GM12878 (cell line): ENCODE measurements around the gene ACVR1C. TPM values are rescaled to one million over a fixed set of nuclear protein-coding genes. Genes with fewer than 3 reads are reported as not detected.
A peak's percentile ranks its signal among the peaks of the same experiment; 100 is the strongest.

ENCODE experiments used
- ATF2 ChIP-seq: IDR thresholded peaks from 2 replicates; pipeline ENCODE4 v1.6.1; 2012; ENCODE audit warnings: low read length, inconsistent platforms
- BCLAF1 ChIP-seq: fragments of 450-650 bp; IDR thresholded peaks from 2 replicates; pipeline ENCODE4 v1.6.1; 2017; ENCODE audit warnings: antibody characterized with exemption, mild to moderate bottlenecking, moderate library complexity
- IRF3 ChIP-seq: fragments of 450-650 bp; IDR thresholded peaks from 2 replicates; pipeline ENCODE4 v1.6.1; 2014; ENCODE audit warnings: mild to moderate bottlenecking
- MYB ChIP-seq: fragments of 150-350 bp; IDR thresholded peaks from 2 replicates; pipeline ENCODE4 v1.6.1; 2014; ENCODE audit warnings: mild to moderate bottlenecking, low read depth, low read length, borderline replicate concordance
- NFXL1 ChIP-seq: fragments of 450-650 bp; IDR thresholded peaks from 2 replicates; pipeline ENCODE4 v1.6.1; 2017; ENCODE audit warnings: antibody characterized with exemption, mild to moderate bottlenecking, borderline replicate concordance
- RFX5 ChIP-seq: IDR thresholded peaks from 2 replicates; pipeline ENCODE4 v1.6.1; 2011; ENCODE audit warnings: low read depth, low read length, improper control_type of control experiment
- SIN3A ChIP-seq: IDR thresholded peaks from 2 replicates; pipeline ENCODE4 v1.6.1; 2012; ENCODE audit warnings: low read depth, low read length, improper control_type of control experiment
- SRF ChIP-seq, 2 experiments: IDR thresholded peaks; 2 replicates each; pipeline ENCODE4 v1.6.1; 2011; ENCODE audit warnings: low read depth in 2 of 2, low read length in 2 of 2, mild to moderate bottlenecking in 1 of 2, moderate library complexity in 1 of 2
- STAT1 ChIP-seq: fragments of 450-650 bp; conservative IDR thresholded peaks from 2 replicates; pipeline ENCODE4 v1.6.1; 2014; ENCODE audit warnings: antibody characterized with exemption, mild to moderate bottlenecking
- STAT3 ChIP-seq: IDR thresholded peaks from 2 replicates; pipeline ENCODE4 v1.6.1; 2011; ENCODE audit warnings: low read depth, low read length, improper control_type of control experiment
- USF2 ChIP-seq: IDR thresholded peaks from 2 replicates; pipeline ENCODE4 v1.6.1; 2011; ENCODE audit warnings: low read depth, low read length, improper control_type of control experiment, borderline replicate concordance
- polyA plus RNA-seq, 11 experiments: library from polyadenylated mRNA; depleted of rRNA in 4 of 11; unstranded in 6 of 11; stranded (reverse) in 5 of 11; fragments of >200 nt; fragmentation: Nextera tagmentation in 4 of 11; fragmentation: Illumina TruSeq in 1 of 11; extraction: Ambion mirVana in 4 of 11; extraction: Trizol in 1 of 11; gene quantifications; 1 replicate in 1 of 11; 2 replicates in 10 of 11; pipeline versions ENCODE4 v1.2.1 to v1.2.3, GENCODE V29; 2011 to 2016; ENCODE audit warnings: inconsistent platforms in 2 of 11, missing spikeins in 2 of 11, low read depth in 1 of 11
- total RNA-seq, 4 experiments: library from RNA; depleted of rRNA in 3 of 4; stranded (reverse); fragments of >200 nt in 3 of 4; fragmentation: Illumina TruSeq in 1 of 4; extraction: Trizol in 1 of 4; gene quantifications; 2 replicates each; pipeline versions ENCODE4 v1.2.1 to v1.2.3, GENCODE V29; 2013 to 2021

ACVR1C gene
- total and polyA plus RNA-seq, 10 of the 15 experiments (the other 5 are each of a cell fraction or from before 2014, with no cell fraction given), result not detected

GRCh38 chr2:157479081-157480027 lies 149.3 kb downstream of the ACVR1C start (continued):
- TF ChIP-seq USF2, result peak; percentile 41; the same call in 1 of the 2 replicates
- no peak for TF ChIP-seq STAT3
- no peak for TF ChIP-seq STAT1
- TF ChIP-seq SRF (IDR thresholded peaks at IDR 0.05; ENCODE audit: low read depth in 2 of 2, low read length in 2 of 2), result no peak
- TF ChIP-seq SIN3A, result no peak
- TF ChIP-seq MYB, result no peak
- TF ChIP-seq BCLAF1, result no peak
- TF ChIP-seq NFXL1, result no peak
- TF ChIP-seq IRF3, result no peak
- TF ChIP-seq RFX5, result peak; percentile 83
- TF ChIP-seq ATF2, result no peak
